Measurements from ENCODE around the gene ASPHD1. TPM values are rescaled to one million over a fixed set of nuclear protein-coding genes. Genes with fewer than 3 reads are reported as not detected.

Gene ASPHD1
- total and polyA plus RNA-seq, 2 of the 8 experiments (the other 6 are each of a cell fraction or from before 2014, with no cell fraction given) = 14.5 to 18.6 TPM

GRCh38 chr16:29912087-29912486 lies 11.8 kb downstream of the ASPHD1 start:
- Histone ChIP-seq H2BK120ac (replicated peaks; ENCODE audit: low read depth, low read length) (peak overlapping the region; percentile 14), H3K23me2 (ENCODE audit: low read depth, low read length) (no peaks in the 10 kb centered on the region), H3K23ac (ENCODE audit: insufficient read length) (no peak overlapping the region), H4K8ac (ENCODE audit: extremely low read depth, insufficient read depth, low read length) (peak overlapping the region; percentile 86; the same call in 1 of the 2 replicates), H2AK5ac (ENCODE audit: low read depth, low read length) (0 out of 2 replicates have a peak overlapping the region, but pooled peaks have one; percentile 39), H4K5ac (ENCODE audit: insufficient read length, low read depth, low read length) (no peak overlapping the region), H3K27ac (ENCODE audit: low read depth, low read length) (no peak overlapping the region), H3K79me1 (ENCODE audit: low read depth, low read length) (no peaks in the 10 kb centered on the region), H2BK5ac (ENCODE audit: low read depth, low read length) (no peak overlapping the region), H4K91ac (replicated peaks; ENCODE audit: insufficient read length, low read length) (no peak overlapping the region), H3K36me3 (ENCODE audit: control insufficient read depth in 2 of 4, insufficient read depth in 4 of 4, low read length in 3 of 4) (no peaks in the 10 kb centered on the region; a peak in 2 of 8 replicates), H3K14ac (ENCODE audit: insufficient read length) (no peak overlapping the region), H3K4me3 (ENCODE audit: extremely low read depth in 1 of 4, insufficient read depth in 2 of 4, low read depth in 3 of 4, low read length in 4 of 4) (no peak overlapping the region), H3K27me3 (replicated peaks in 1 of 4; ENCODE audit: control insufficient read depth in 3 of 4, extremely low read depth in 1 of 4, insufficient read depth in 3 of 4, low read length in 3 of 4) (no peaks in the 10 kb centered on the region), H3K18ac (ENCODE audit: extremely low read depth, low read length) (no peak overlapping the region), H3K4me2 (ENCODE audit: insufficient read depth in 1 of 2, low read depth in 2 of 2, low read length in 2 of 2) (no peak overlapping the region), H3K9ac (replicated peaks in 1 of 4; ENCODE audit: extremely low read depth in 1 of 4, low read depth in 3 of 4, low read length in 3 of 4) (no peak overlapping the region), H3K4ac (replicated peaks; ENCODE audit: insufficient read length, low read depth, low read length) (no peak overlapping the region), H3K56ac (replicated peaks; ENCODE audit: insufficient read length, low read depth, low read length) (no peak overlapping the region), H3K9me3 (ENCODE audit: insufficient read depth in 2 of 2, low read depth in 1 of 2, low read length in 1 of 2) (no peaks in the 10 kb centered on the region), H2BK20ac (ENCODE audit: low read length) (no peak overlapping the region), H3K79me2 (ENCODE audit: control insufficient read depth in 1 of 2, insufficient read depth in 2 of 2, low read length in 2 of 2) (no peaks in the 10 kb centered on the region), H3K4me1 (replicated peaks in 1 of 4; ENCODE audit: control insufficient read depth in 3 of 4, insufficient read depth in 4 of 4, low read length in 3 of 4) (peaks cover 0 to 6% (median 2%) of the 10 kb centered on the region in 4 experiments; a peak in 3 of 7 replicates), H4K20me1 (replicated peaks in 1 of 2; ENCODE audit: control insufficient read depth in 1 of 2, insufficient read depth in 2 of 2, low read length in 2 of 2) (peaks cover 0 to 6% of the 10 kb centered on the region in 2 experiments), H2BK15ac (ENCODE audit: low read length) (no peak overlapping the region), H2BK12ac (ENCODE audit: low read depth, low read length) (no peak overlapping the region), H2AFZ (ENCODE audit: low read length) (no peak overlapping the region)
- TF ChIP-seq RBBP5 (IDR thresholded peaks at IDR 0.05; ENCODE audit: borderline replicate concordance, low read depth, low read length) (no peak), JUND (IDR thresholded peaks at IDR 0.05; ENCODE audit: low read length) (no peak), ATF3 (IDR thresholded peaks at IDR 0.05; ENCODE audit: insufficient read depth, low read depth, low read length) (no peak), CHD2 (IDR thresholded peaks at IDR 0.05; ENCODE audit: low read length) (no peak), CBX5 (IDR thresholded peaks at IDR 0.05; ENCODE audit: low read depth, low read length) (no peak), SAP30 (IDR thresholded peaks at IDR 0.05; ENCODE audit: insufficient read depth, insufficient replicate concordance, low read length) (no peak), BCL11A (IDR thresholded peaks at IDR 0.05; ENCODE audit: low read depth in 2 of 2, low read length in 2 of 2) (no peak), SUZ12 (IDR thresholded peaks at IDR 0.05; ENCODE audit: low read length) (no peak), CTBP2 (IDR thresholded peaks at IDR 0.05; ENCODE audit: borderline replicate concordance, insufficient read depth, insufficient read length, low read length) (no peak), MAX (IDR thresholded peaks at IDR 0.05) (no peak), YY1 (IDR thresholded peaks at IDR 0.05; ENCODE audit: low read depth, low read length) (no peak), SP2 (IDR thresholded peaks at IDR 0.05; ENCODE audit: low read length) (no peak)
- WGBS, 2 experiments (ENCODE audit: extremely low coverage in 1 of 2, insufficient coverage in 1 of 2, insufficient read length in 1 of 2, insufficient replicate concordance in 2 of 2, low coverage in 1 of 2, low lambda C conversion rate in 2 of 2, missing lambda C conversion rate in 1 of 2) = 94% methylated on average over 11 of the region's 11 CpGs; no CpG with 5 or more reads in 1 of the 2 experiments
- no peak for FAIRE-seq
- CTCF ChIA-PET (ENCODE audit: partially characterized antibody) = interaction anchor here (0.5 to 2.4 kb wide), 14 partner anchors 9 to 123 kb away, joined by 3 to 14 read pairs (median 3); partner anchors contain the start of genes ASPHD1, KCTD13 and MVP
- DNase-seq (ENCODE audit: low read depth in 1 of 2, low spot score in 2 of 2) = no peak
- POLR2A ChIA-PET (ENCODE audit: partially characterized antibody) = interaction anchor here (0.6 to 6.4 kb wide), 9 partner anchors 10 to 224 kb away, joined by 3 to 52 read pairs (median 5); partner anchors contain the start of genes ASPHD1, KCTD13, SEZ6L2 and TMEM219

All from H1 (cell line).